GM23338 (cell line): ENCODE measurements around the gene MAP2K5. TPM values are rescaled to one million over a fixed set of nuclear protein-coding genes. Genes with fewer than 3 reads are reported as not detected.

Experiments used
- ATAC-seq: fragments of 200-7000 bp; cut with Tn5 transposase; 3 replicates; pipeline ENCODE4 v1.9.1; 2020
- DNase-seq: peaks from one replicate; pipeline ENCODE4 v3.0.0-alpha.2; 2015; ENCODE audit warnings: low spot score
- H2AFZ ChIP-seq: fragments of 200-600 bp; sonication (generic); 2 replicates; pipeline ENCODE4 v1.8.0; 2016; ENCODE audit warnings: antibody characterized with exemption, mild to moderate bottlenecking, moderate library complexity
- H3F3A ChIP-seq: fragments of 200-600 bp; sonication (generic); replicated peaks from 2 replicates; pipeline ENCODE4 v1.8.0; 2017; ENCODE audit warnings: antibody characterized with exemption, mixed run types, low read depth
- H3K27ac ChIP-seq: fragments of 200-600 bp; sonication (generic); 2 replicates; pipeline ENCODE4 v1.6.1; 2016; ENCODE audit warnings: low read depth
- H3K27me3 ChIP-seq: fragments of 200-600 bp; sonication (generic); 2 replicates; pipeline ENCODE4 v1.8.0; 2016; ENCODE audit warnings: mild to moderate bottlenecking, mixed run types, moderate library complexity; ENCODE audit not compliant: insufficient read depth
- H3K36me3 ChIP-seq: fragments of 200-600 bp; sonication (generic); 2 replicates; pipeline ENCODE4 v1.8.0; 2016; ENCODE audit warnings: mild to moderate bottlenecking; ENCODE audit not compliant: insufficient read depth
- H3K4me1 ChIP-seq: fragments of 200-600 bp; sonication (generic); 2 replicates; pipeline ENCODE4 v1.8.0; 2016; ENCODE audit warnings: mild to moderate bottlenecking, moderate library complexity; ENCODE audit not compliant: insufficient read depth
- H3K4me2 ChIP-seq: fragments of 200-600 bp; sonication (generic); 2 replicates; pipeline ENCODE4 v1.7.1; 2017; ENCODE audit warnings: mixed run types
- H3K4me3 ChIP-seq: fragments of 200-600 bp; sonication (generic); 2 replicates; pipeline ENCODE4 v1.6.1; 2016; ENCODE audit warnings: mixed run types
- H3K79me2 ChIP-seq: fragments of 200-600 bp; sonication (generic); replicated peaks from 2 replicates; pipeline ENCODE4 v1.8.0; 2017; ENCODE audit warnings: mild to moderate bottlenecking; ENCODE audit not compliant: insufficient read depth
- H3K9me2 ChIP-seq: fragments of 200-600 bp; sonication (generic); 2 replicates; pipeline ENCODE4 v1.8.0; 2017; ENCODE audit not compliant: insufficient read depth
- H4K20me1 ChIP-seq: fragments of 200-600 bp; sonication (generic); replicated peaks from 2 replicates; pipeline ENCODE4 v1.8.0; 2017; ENCODE audit warnings: mild to moderate bottlenecking; ENCODE audit not compliant: insufficient read depth
- H3K27ac Mint-ChIP-seq: 2 replicates; pipeline ENCODE4 v1.8.0; 2020; ENCODE audit warnings: inconsistent platforms, mild to moderate bottlenecking, moderate library complexity, mixed read lengths
- H3K27me3 Mint-ChIP-seq: 3 replicates; pipeline ENCODE4 v1.8.0; 2022; ENCODE audit warnings: low read depth, mild to moderate bottlenecking, moderate library complexity, mixed read lengths, inconsistent platforms; ENCODE audit not compliant: insufficient read depth, poor library complexity
- H3K36me3 Mint-ChIP-seq: 3 replicates; pipeline ENCODE4 v1.8.0; 2021; ENCODE audit warnings: low read depth, mild to moderate bottlenecking, inconsistent platforms, moderate library complexity, mixed read lengths
- H3K4me1 Mint-ChIP-seq: 3 replicates; pipeline ENCODE4 v1.8.0; 2020; ENCODE audit warnings: mild to moderate bottlenecking, inconsistent platforms, mixed read lengths
- H3K4me3 Mint-ChIP-seq: 3 replicates; pipeline ENCODE4 v1.8.0; 2021; ENCODE audit warnings: moderate library complexity, mild to moderate bottlenecking, inconsistent platforms, mixed read lengths
- H3K9me3 Mint-ChIP-seq: 3 replicates; pipeline ENCODE4 v1.8.0; 2020; ENCODE audit warnings: moderate library complexity, mild to moderate bottlenecking, inconsistent platforms, mixed read lengths
- EZH2 ChIP-seq: fragments of 200-600 bp; sonication (generic); IDR thresholded peaks from one replicate; pipeline ENCODE4 v1.8.0; 2017; ENCODE audit warnings: antibody characterized with exemption, mild to moderate bottlenecking, low read depth; ENCODE audit not compliant: unreplicated experiment
- JUNB ChIP-seq: IDR thresholded peaks from one replicate; pipeline ENCODE4 v1.6.1; 2016; ENCODE audit warnings: antibody characterized with exemption; ENCODE audit not compliant: unreplicated experiment
- STAT1 ChIP-seq: IDR thresholded peaks from one replicate; pipeline ENCODE4 v1.6.1; 2016; ENCODE audit warnings: antibody characterized with exemption; ENCODE audit not compliant: unreplicated experiment
- ZNF331 ChIP-seq: fragments of 250-450 bp; sonication (Bioruptor Pico); IDR thresholded peaks from 2 replicates; pipeline ENCODE4 v1.5.0; 2020; ENCODE audit warnings: low read depth, mild to moderate bottlenecking, moderate library complexity
- polyA plus RNA-seq: library from polyadenylated mRNA; unstranded; fragments of >200 nt; fragmentation: Nextera tagmentation; extraction: Ambion mirVana; gene quantifications from 2 replicates; pipeline ENCODE4 v1.2.1, GENCODE V29; 2016
- total RNA-seq: library from RNA; depleted of rRNA; stranded (reverse); fragments of >200 nt; shearing (Covaris generic); gene quantifications from 2 replicates; pipeline ENCODE4 v1.2.3, GENCODE V29; 2014
- TF ChIP-seq, protein P1 (sequence below), 2 experiments: fragments of 200-600 bp in 1 of 2; sonication (generic) in 1 of 2; conservative IDR thresholded peaks; 2 replicates each; pipeline versions ENCODE4 v1.5.1 to v1.6.1; 2016 to 2017; ENCODE audit warnings: antibody characterized with exemption in 2 of 2, low read depth in 2 of 2, mild to moderate bottlenecking in 2 of 2, moderate library complexity in 1 of 2
- TF ChIP-seq, protein P2 (sequence below): IDR thresholded peaks from 2 replicates; pipeline ENCODE4 v1.6.1; 2016; ENCODE audit warnings: antibody characterized with exemption

Gene MAP2K5
- total and polyA plus RNA-seq, 2 experiments from 2014 or later = 6.5 to 13.6 TPM

DNA sequence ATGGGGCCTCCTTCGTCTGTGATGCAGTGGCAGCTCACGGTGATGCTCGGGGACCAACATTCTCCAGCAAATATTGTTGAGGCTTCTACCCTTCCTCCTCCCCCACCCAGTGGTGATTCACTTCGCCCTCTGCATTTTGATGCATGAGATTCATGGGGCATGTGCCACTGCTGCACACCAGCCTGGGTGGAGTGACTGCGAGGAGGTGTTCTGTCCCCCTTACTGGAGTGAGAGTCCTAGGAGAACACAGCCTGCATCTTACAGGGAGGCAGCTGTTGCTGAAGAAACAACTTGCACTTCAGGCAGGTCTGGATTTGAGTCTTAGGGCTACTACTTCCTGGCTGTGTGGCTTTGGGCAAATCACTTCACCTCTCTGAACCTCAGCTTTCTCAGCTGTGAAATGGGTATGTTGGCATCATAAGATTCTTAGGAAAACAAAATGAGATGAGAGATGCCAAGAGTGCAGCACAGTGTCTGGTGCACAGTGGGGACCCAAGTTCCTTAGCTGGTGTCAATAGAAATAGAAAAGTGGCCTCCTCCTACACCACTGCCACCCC, 272.6 kb downstream of the MAP2K5 start:
- no peak for DNase-seq
- Histone ChIP-seq H3K9me2 (peaks cover 3% of the 10 kb centered on the region), H3F3A (no peaks in the 10 kb centered on the region), H3K27me3 (peaks cover 40% of the 10 kb centered on the region), H3K4me2 (no peak overlapping the region), H3K4me3 (no peak overlapping the region), H3K36me3 (no peaks in the 10 kb centered on the region), H2AFZ (no peak overlapping the region), H3K27ac (no peak overlapping the region), H3K4me1 (peaks cover 9% of the 10 kb centered on the region), H3K79me2 (no peaks in the 10 kb centered on the region), H4K20me1 (no peaks in the 10 kb centered on the region)
- Mint-ChIP-seq H3K27me3 (peaks cover 50% of the 10 kb centered on the region), H3K4me3 (no peak overlapping the region), H3K9me3 (peaks cover 8% of the 10 kb centered on the region; the same call in 2 of the 3 replicates), H3K27ac (no peak overlapping the region), H3K4me1 (peaks cover 20% of the 10 kb centered on the region), H3K36me3 (peaks cover 10% of the 10 kb centered on the region; the same call in 1 of the 3 replicates)
- no peak for TF ChIP-seq JUNB
- no peak for TF ChIP-seq EZH2
- TF ChIP-seq, protein P1, sequence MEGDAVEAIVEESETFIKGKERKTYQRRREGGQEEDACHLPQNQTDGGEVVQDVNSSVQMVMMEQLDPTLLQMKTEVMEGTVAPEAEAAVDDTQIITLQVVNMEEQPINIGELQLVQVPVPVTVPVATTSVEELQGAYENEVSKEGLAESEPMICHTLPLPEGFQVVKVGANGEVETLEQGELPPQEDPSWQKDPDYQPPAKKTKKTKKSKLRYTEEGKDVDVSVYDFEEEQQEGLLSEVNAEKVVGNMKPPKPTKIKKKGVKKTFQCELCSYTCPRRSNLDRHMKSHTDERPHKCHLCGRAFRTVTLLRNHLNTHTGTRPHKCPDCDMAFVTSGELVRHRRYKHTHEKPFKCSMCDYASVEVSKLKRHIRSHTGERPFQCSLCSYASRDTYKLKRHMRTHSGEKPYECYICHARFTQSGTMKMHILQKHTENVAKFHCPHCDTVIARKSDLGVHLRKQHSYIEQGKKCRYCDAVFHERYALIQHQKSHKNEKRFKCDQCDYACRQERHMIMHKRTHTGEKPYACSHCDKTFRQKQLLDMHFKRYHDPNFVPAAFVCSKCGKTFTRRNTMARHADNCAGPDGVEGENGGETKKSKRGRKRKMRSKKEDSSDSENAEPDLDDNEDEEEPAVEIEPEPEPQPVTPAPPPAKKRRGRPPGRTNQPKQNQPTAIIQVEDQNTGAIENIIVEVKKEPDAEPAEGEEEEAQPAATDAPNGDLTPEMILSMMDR (conservative IDR thresholded peaks at IDR 0.05; ENCODE audit: low read depth in 2 of 2) = no peak
- no peak for TF ChIP-seq ZNF331 (CRISPR knock-in tag)
- TF ChIP-seq, protein P2, sequence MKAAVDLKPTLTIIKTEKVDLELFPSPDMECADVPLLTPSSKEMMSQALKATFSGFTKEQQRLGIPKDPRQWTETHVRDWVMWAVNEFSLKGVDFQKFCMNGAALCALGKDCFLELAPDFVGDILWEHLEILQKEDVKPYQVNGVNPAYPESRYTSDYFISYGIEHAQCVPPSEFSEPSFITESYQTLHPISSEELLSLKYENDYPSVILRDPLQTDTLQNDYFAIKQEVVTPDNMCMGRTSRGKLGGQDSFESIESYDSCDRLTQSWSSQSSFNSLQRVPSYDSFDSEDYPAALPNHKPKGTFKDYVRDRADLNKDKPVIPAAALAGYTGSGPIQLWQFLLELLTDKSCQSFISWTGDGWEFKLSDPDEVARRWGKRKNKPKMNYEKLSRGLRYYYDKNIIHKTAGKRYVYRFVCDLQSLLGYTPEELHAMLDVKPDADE = no peak
- no peak for ATAC-seq

DNA sequence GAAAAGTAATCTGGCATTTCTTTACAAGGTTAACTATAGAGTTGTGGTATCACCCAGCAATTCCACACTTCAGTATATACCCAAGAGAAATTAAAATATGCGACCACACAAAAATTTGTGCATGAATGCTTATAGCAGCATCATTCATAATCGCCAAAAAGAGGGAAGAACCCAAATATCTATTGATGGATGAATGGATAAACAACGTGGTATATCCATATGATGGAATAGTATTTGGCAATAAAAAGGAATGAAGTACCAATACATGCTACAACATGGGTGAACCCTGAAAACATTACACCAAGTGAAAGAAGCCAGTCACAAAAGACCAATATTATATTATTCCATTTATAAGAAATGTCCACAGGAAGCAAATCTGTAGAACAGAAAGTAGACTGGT, 274.2 kb downstream of the MAP2K5 start:
- Mint-ChIP-seq H3K36me3 (peaks cover 10% of the 10 kb centered on the region; the same call in 1 of the 3 replicates), H3K4me1 (peaks cover 33% of the 10 kb centered on the region), H3K9me3 (peaks cover 8% of the 10 kb centered on the region; the same call in 2 of the 3 replicates), H3K27ac (no peak overlapping the region), H3K27me3 (peaks cover 64% of the 10 kb centered on the region), H3K4me3 (no peak overlapping the region)
- no peak for ATAC-seq
- H3K4me2 ChIP-seq = no peak overlapping the region
- peaks cover 23% of the 10 kb centered on the region for H3K4me1 ChIP-seq
- TF ChIP-seq STAT1 (no peak), ZNF331 (CRISPR knock-in tag) (no peak)
- TF ChIP-seq, protein P1 (conservative IDR thresholded peaks at IDR 0.05; ENCODE audit: low read depth in 2 of 2) = no peak
- TF ChIP-seq, protein P2 = no peak
- peaks cover 56% of the 10 kb centered on the region for H3K27me3 ChIP-seq
- no peak overlapping the region for H3K27ac ChIP-seq
- no peak overlapping the region for H3K4me3 ChIP-seq
- H3K79me2 ChIP-seq = no peaks in the 10 kb centered on the region
- H4K20me1 ChIP-seq = peaks cover 7% of the 10 kb centered on the region
- no peaks in the 10 kb centered on the region for H3F3A ChIP-seq
- no peaks in the 10 kb centered on the region for H3K36me3 ChIP-seq
- DNase-seq = no peak
- H3K9me2 ChIP-seq = peaks cover 3% of the 10 kb centered on the region
- no peak overlapping the region for H2AFZ ChIP-seq
